ENCODE measurements around the gene GTF3C2. TPM values are rescaled to one million over a fixed set of nuclear protein-coding genes. Genes with fewer than 3 reads are reported as not detected.

Gene GTF3C2
- total and polyA plus RNA-seq, 2 of the 13 experiments (the other 11 are each of a cell fraction or from before 2014, with no cell fraction given), result 77.5 to 130 TPM

DNA sequence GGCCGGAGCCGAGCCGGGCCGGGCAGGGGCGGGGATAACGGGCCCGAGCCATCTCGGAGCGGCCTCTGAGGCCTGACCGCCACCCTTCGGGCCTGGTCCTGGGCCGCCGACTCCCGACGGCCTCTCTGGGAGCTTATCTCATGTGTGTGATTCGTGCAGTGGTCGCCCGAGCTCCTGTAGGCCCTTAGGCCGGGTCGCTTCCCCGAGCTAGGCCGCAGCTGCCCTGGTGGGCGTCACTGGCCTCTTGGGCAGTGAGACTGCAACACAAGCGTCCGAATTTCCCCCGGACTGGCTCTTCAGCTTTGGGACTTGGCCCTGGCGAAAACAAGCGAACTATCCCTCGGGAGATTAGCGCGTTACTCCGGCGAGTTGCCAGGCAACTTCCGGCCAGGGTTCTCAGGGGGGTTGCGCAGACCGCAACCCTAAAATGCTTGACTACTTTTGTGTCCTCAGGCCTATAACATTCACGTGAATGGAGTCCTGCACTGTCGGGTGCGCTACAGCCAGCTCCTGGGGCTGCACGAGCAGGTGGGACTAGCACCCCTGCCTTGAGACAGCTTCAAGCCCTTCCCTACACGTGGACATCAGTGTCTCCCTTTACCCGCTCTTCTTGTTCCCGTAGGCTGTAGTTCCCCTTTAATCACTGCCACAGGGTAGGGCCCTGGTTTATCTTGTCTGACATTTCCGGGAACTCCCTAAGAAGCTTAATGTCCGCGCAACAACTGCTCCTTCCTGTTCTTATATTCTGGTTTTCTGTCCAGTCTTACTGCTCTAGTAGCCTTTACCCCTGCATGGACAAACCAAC lies 14.5 kb upstream of the GTF3C2 start (continued):
- TF ChIP-seq, protein P1, sequence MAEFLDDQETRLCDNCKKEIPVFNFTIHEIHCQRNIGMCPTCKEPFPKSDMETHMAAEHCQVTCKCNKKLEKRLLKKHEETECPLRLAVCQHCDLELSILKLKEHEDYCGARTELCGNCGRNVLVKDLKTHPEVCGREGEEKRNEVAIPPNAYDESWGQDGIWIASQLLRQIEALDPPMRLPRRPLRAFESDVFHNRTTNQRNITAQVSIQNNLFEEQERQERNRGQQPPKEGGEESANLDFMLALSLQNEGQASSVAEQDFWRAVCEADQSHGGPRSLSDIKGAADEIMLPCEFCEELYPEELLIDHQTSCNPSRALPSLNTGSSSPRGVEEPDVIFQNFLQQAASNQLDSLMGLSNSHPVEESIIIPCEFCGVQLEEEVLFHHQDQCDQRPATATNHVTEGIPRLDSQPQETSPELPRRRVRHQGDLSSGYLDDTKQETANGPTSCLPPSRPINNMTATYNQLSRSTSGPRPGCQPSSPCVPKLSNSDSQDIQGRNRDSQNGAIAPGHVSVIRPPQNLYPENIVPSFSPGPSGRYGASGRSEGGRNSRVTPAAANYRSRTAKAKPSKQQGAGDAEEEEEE (CRISPR knock-in tag; IDR thresholded peaks at IDR 0.05; ENCODE audit: borderline replicate concordance), result no peak
- TF ChIP-seq YY1 (IDR thresholded peaks at IDR 0.05; ENCODE audit: insufficient read depth, insufficient replicate concordance, low read depth, low read length) (no peak), RBM39 (IDR thresholded peaks at IDR 0.05; ENCODE audit: low read depth, low read length, poor library complexity, severe bottlenecking) (no peak), MIXL1 (CRISPR knock-in tag; IDR thresholded peaks at IDR 0.05) (no peak), PHF5A (CRISPR knock-in tag; IDR thresholded peaks at IDR 0.05; ENCODE audit: low read depth, unreplicated experiment) (no peak), ZNF326 (CRISPR knock-in tag; IDR thresholded peaks at IDR 0.05; ENCODE audit: borderline replicate concordance) (no peak), SCMH1 (CRISPR knock-in tag; IDR thresholded peaks at IDR 0.05; ENCODE audit: borderline replicate concordance) (no peak), ZNF224 (CRISPR knock-in tag; IDR thresholded peaks at IDR 0.05) (no peak), DNMT3B (CRISPR knock-in tag; conservative IDR thresholded peaks at IDR 0.05) (no peak), ZNF3 (CRISPR knock-in tag; IDR thresholded peaks at IDR 0.05) (no peak), ZNF589 (CRISPR knock-in tag; conservative IDR thresholded peaks at IDR 0.05) (no peak), ZNF296 (CRISPR knock-in tag; conservative IDR thresholded peaks at IDR 0.05) (no peak; the same call in 1 of the 2 replicates), REL (CRISPR knock-in tag; conservative IDR thresholded peaks at IDR 0.05) (no peak), TRIM24 (CRISPR knock-in tag; IDR thresholded peaks at IDR 0.05) (no peak), SKI (IDR thresholded peaks at IDR 0.05; ENCODE audit: partially characterized antibody) (no peak), ARNTL (CRISPR knock-in tag; IDR thresholded peaks at IDR 0.05) (no peak), ZNF652 (CRISPR knock-in tag; IDR thresholded peaks at IDR 0.05; ENCODE audit: borderline replicate concordance, low read depth) (no peak), TAF15 (IDR thresholded peaks at IDR 0.05; ENCODE audit: low read depth, low read length, poor library complexity, severe bottlenecking) (no peak)
- TF ChIP-seq, protein P2, sequence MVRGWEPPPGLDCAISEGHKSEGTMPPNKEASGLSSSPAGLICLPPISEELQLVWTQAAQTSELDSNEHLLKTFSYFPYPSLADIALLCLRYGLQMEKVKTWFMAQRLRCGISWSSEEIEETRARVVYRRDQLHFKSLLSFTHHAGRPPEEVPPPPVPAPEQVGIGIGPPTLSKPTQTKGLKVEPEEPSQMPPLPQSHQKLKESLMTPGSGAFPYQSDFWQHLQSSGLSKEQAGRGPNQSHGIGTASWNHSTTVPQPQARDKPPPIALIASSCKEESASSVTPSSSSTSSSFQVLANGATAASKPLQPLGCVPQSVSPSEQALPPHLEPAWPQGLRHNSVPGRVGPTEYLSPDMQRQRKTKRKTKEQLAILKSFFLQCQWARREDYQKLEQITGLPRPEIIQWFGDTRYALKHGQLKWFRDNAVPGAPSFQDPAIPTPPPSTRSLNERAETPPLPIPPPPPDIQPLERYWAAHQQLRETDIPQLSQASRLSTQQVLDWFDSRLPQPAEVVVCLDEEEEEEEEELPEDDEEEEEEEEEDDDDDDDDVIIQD (CRISPR knock-in tag; IDR thresholded peaks at IDR 0.05; ENCODE audit: low read depth), result no peak
- TF ChIP-seq, protein P3, sequence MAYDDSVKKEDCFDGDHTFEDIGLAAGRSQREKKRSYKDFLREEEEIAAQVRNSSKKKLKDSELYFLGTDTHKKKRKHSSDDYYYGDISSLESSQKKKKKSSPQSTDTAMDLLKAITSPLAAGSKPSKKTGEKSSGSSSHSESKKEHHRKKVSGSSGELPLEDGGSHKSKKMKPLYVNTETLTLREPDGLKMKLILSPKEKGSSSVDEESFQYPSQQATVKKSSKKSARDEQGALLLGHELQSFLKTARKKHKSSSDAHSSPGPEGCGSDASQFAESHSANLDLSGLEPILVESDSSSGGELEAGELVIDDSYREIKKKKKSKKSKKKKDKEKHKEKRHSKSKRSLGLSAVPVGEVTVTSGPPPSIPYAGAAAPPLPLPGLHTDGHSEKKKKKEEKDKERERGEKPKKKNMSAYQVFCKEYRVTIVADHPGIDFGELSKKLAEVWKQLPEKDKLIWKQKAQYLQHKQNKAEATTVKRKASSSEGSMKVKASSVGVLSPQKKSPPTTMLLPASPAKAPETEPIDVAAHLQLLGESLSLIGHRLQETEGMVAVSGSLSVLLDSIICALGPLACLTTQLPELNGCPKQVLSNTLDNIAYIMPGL (CRISPR knock-in tag; IDR thresholded peaks at IDR 0.05; ENCODE audit: borderline replicate concordance in 1 of 2, low read depth in 1 of 2), result no peak
- TF ChIP-seq, protein P4, sequence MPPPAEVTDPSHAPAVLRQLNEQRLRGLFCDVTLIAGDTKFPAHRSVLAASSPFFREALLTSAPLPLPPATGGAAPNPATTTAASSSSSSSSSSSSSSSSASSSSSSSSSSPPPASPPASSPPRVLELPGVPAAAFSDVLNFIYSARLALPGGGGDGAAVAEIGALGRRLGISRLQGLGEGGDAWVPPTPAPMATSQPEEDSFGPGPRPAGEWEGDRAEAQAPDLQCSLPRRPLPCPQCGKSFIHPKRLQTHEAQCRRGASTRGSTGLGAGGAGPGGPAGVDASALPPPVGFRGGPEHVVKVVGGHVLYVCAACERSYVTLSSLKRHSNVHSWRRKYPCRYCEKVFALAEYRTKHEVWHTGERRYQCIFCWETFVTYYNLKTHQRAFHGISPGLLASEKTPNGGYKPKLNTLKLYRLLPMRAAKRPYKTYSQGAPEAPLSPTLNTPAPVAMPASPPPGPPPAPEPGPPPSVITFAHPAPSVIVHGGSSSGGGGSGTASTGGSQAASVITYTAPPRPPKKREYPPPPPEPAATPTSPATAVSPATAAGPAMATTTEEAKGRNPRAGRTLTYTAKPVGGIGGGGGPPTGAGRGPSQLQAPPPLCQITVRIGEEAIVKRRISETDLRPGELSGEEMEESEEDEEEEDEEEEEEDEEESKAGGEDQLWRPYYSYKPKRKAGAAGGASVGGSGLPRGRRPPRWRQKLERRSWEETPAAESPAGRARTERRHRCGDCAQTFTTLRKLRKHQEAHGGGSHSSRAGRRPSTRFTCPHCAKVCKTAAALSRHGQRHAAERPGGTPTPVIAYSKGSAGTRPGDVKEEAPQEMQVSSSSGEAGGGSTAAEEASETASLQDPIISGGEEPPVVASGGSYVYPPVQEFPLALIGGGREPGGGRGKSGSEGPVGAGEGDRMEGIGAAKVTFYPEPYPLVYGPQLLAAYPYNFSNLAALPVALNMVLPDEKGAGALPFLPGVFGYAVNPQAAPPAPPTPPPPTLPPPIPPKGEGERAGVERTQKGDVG (CRISPR knock-in tag; IDR thresholded peaks at IDR 0.05; ENCODE audit: borderline replicate concordance), result no peak
